Measurements from ENCODE around the gene CCDC88C. TPM values are rescaled to one million over a fixed set of nuclear protein-coding genes. Genes with fewer than 3 reads are reported as not detected.
A peak's percentile ranks its signal among the peaks of the same experiment; 100 is the strongest.

CCDC88C gene
- total RNA-seq, 2 experiments from 2014 or later = 206 to 209 TPM

- no peaks in the 10 kb centered on the region for H3K27me3 Mint-ChIP-seq
- POLR2A ChIA-PET = no interaction called here
- peaks cover 37% of the 10 kb centered on the region for H3K36me3 Mint-ChIP-seq
- H3K4me3 Mint-ChIP-seq = no peak overlapping the region
- no peak for ATAC-seq (ENCODE audit: low read depth)
- no peak overlapping the region for H3K27ac Mint-ChIP-seq
- DNase-seq = no peak
- H3K9me3 Mint-ChIP-seq = no peaks in the 10 kb centered on the region
- H3K4me1 Mint-ChIP-seq = peaks cover 19% of the 10 kb centered on the region
Measured at GRCh38 chr14:91290986-91291385, 126.6 kb downstream of the CCDC88C start.

GRCh38 chr14:91289464-91289863, 128.2 kb downstream of the CCDC88C start:
- Mint-ChIP-seq H3K4me3 (no peak overlapping the region), H3K27me3 (no peaks in the 10 kb centered on the region), H3K4me1 (peaks cover 28% of the 10 kb centered on the region), H3K27ac (no peak overlapping the region), H3K36me3 (peaks cover 45% of the 10 kb centered on the region), H3K9me3 (no peaks in the 10 kb centered on the region)
- ATAC-seq (ENCODE audit: low read depth) (no peak), DNase-seq (no peak)
- POLR2A ChIA-PET = interaction anchor here (0.9 kb wide), 1 partner anchor 8 kb away, joined by 4 read pairs; no protein-coding TSS in a partner anchor

- Mint-ChIP-seq H3K27ac (no peak overlapping the region), H3K36me3 (peaks cover 43% of the 10 kb centered on the region), H3K4me3 (no peak overlapping the region), H3K9me3 (no peaks in the 10 kb centered on the region), H3K27me3 (no peaks in the 10 kb centered on the region), H3K4me1 (peaks cover 28% of the 10 kb centered on the region)
- DNase-seq (no peak), ATAC-seq (ENCODE audit: low read depth) (no peak)
- POLR2A ChIA-PET = no interaction called here
Measured at GRCh38 chr14:91288876-91289275, 128.7 kb downstream of the CCDC88C start.

GRCh38 chr14:91286530-91286937, 131.1 kb downstream of the CCDC88C start:
- no peaks in the 10 kb centered on the region for H3K9me3 Mint-ChIP-seq
- H3K36me3 Mint-ChIP-seq = peaks cover 47% of the 10 kb centered on the region
- peak; percentile 73 for ATAC-seq (ENCODE audit: low read depth)
- peak overlapping the region; percentile 60 for H3K27ac Mint-ChIP-seq
- POLR2A ChIA-PET = interaction anchor here (0.7 to 2.1 kb wide), 3 partner anchors 44 to 109 kb away, joined by 3 to 5 read pairs (median 4); no protein-coding TSS in a partner anchor
- DNase-seq = peak; percentile 80
- no peak overlapping the region for H3K4me3 Mint-ChIP-seq
- no peaks in the 10 kb centered on the region for H3K27me3 Mint-ChIP-seq
- H3K4me1 Mint-ChIP-seq = peaks cover 23% of the 10 kb centered on the region

GRCh38 chr14:91284791-91285548, 132.7 kb downstream of the CCDC88C start:
- peaks cover 23% of the 10 kb centered on the region for H3K4me1 Mint-ChIP-seq
- no peak overlapping the region for H3K4me3 Mint-ChIP-seq
- ATAC-seq (ENCODE audit: low read depth) (no peak), DNase-seq (no peak)
- H3K27ac Mint-ChIP-seq = peak overlapping the region; percentile 11
- POLR2A ChIA-PET = interaction anchor here (0.6 to 1.0 kb wide), 3 partner anchors 41 to 410 kb away, joined by 3 to 4 read pairs (median 4); partner anchors contain the start of gene GPR68
- no peaks in the 10 kb centered on the region for H3K27me3 Mint-ChIP-seq
- H3K9me3 Mint-ChIP-seq = no peaks in the 10 kb centered on the region
- peaks cover 43% of the 10 kb centered on the region for H3K36me3 Mint-ChIP-seq

- DNase-seq = no peak
- Mint-ChIP-seq H3K36me3 (peaks cover 44% of the 10 kb centered on the region), H3K27me3 (no peaks in the 10 kb centered on the region), H3K4me3 (no peak overlapping the region), H3K9me3 (no peaks in the 10 kb centered on the region), H3K4me1 (peaks cover 23% of the 10 kb centered on the region), H3K27ac (peak overlapping the region; percentile 81)
- POLR2A ChIA-PET = interaction anchor here (1.0 kb wide), 1 partner anchor 107 kb away, joined by 4 read pairs; no protein-coding TSS in a partner anchor
- ATAC-seq (ENCODE audit: low read depth) = no peak
Measured at GRCh38 chr14:91284146-91284790, 133.4 kb downstream of the CCDC88C start.

- Mint-ChIP-seq H3K4me1 (peaks cover 23% of the 10 kb centered on the region), H3K27ac (peak overlapping the region; percentile 81), H3K27me3 (no peaks in the 10 kb centered on the region), H3K36me3 (peaks cover 44% of the 10 kb centered on the region), H3K4me3 (no peak overlapping the region), H3K9me3 (no peaks in the 10 kb centered on the region)
- no peak for DNase-seq
- POLR2A ChIA-PET = no interaction called here
- ATAC-seq (ENCODE audit: low read depth) = no peak
Measured at GRCh38 chr14:91283666-91284065, 134.0 kb downstream of the CCDC88C start.

GRCh38 chr14:91282954-91283645, 134.5 kb downstream of the CCDC88C start:
- Mint-ChIP-seq H3K4me1 (peaks cover 23% of the 10 kb centered on the region), H3K27me3 (no peaks in the 10 kb centered on the region), H3K9me3 (no peaks in the 10 kb centered on the region), H3K36me3 (peaks cover 46% of the 10 kb centered on the region), H3K4me3 (peak overlapping the region; percentile 22), H3K27ac (peak overlapping the region; percentile 81)
- DNase-seq (no peak), ATAC-seq (ENCODE audit: low read depth) (no peak)
- POLR2A ChIA-PET = no interaction called here

- ATAC-seq (ENCODE audit: low read depth) (no peak), DNase-seq (no peak)
- POLR2A ChIA-PET = interaction anchor here (1.3 kb wide), 1 partner anchor 9 kb away, joined by 4 read pairs; no protein-coding TSS in a partner anchor
- Mint-ChIP-seq H3K4me3 (no peak overlapping the region), H3K9me3 (no peaks in the 10 kb centered on the region), H3K4me1 (peaks cover 25% of the 10 kb centered on the region), H3K27ac (no peak overlapping the region), H3K27me3 (no peaks in the 10 kb centered on the region), H3K36me3 (peaks cover 48% of the 10 kb centered on the region)
Measured at GRCh38 chr14:91281346-91281745, 136.3 kb downstream of the CCDC88C start.

- POLR2A ChIA-PET = no interaction called here
- Mint-ChIP-seq H3K4me3 (no peak overlapping the region), H3K9me3 (no peaks in the 10 kb centered on the region), H3K27me3 (no peaks in the 10 kb centered on the region), H3K27ac (no peak overlapping the region), H3K36me3 (peaks cover 39% of the 10 kb centered on the region), H3K4me1 (peaks cover 18% of the 10 kb centered on the region)
- DNase-seq (no peak), ATAC-seq (ENCODE audit: low read depth) (no peak)
Measured at GRCh38 chr14:91280129-91280528, 137.5 kb downstream of the CCDC88C start.

GRCh38 chr14:91279354-91279753, 138.3 kb downstream of the CCDC88C start:
- ATAC-seq (ENCODE audit: low read depth) (no peak), DNase-seq (no peak)
- Mint-ChIP-seq H3K27ac (no peak overlapping the region), H3K36me3 (peaks cover 34% of the 10 kb centered on the region), H3K27me3 (no peaks in the 10 kb centered on the region), H3K9me3 (no peaks in the 10 kb centered on the region), H3K4me3 (no peak overlapping the region), H3K4me1 (peaks cover 16% of the 10 kb centered on the region)
- POLR2A ChIA-PET = interaction anchor here (0.7 kb wide), 1 partner anchor 17 kb away, joined by 4 read pairs; no protein-coding TSS in a partner anchor

- H3K4me3 Mint-ChIP-seq = no peak overlapping the region
- no peak for ATAC-seq (ENCODE audit: low read depth)
- H3K9me3 Mint-ChIP-seq = no peaks in the 10 kb centered on the region
- H3K36me3 Mint-ChIP-seq = peaks cover 28% of the 10 kb centered on the region
- no peak overlapping the region for H3K27ac Mint-ChIP-seq
- H3K27me3 Mint-ChIP-seq = no peaks in the 10 kb centered on the region
- no peak for DNase-seq
- peaks cover 13% of the 10 kb centered on the region for H3K4me1 Mint-ChIP-seq
- POLR2A ChIA-PET = no interaction called here
Measured at GRCh38 chr14:91278383-91278715, 139.3 kb downstream of the CCDC88C start.

- POLR2A ChIA-PET = interaction anchor here (1.2 kb wide), 1 partner anchor 19 kb away, joined by 3 read pairs; no protein-coding TSS in a partner anchor
Measured at GRCh38 chr14:91277546-91278382, 139.9 kb downstream of the CCDC88C start.

More at GRCh38 chr14:91277546-91278382, 139.9 kb downstream of the CCDC88C start:
- no peaks in the 10 kb centered on the region for H3K27me3 Mint-ChIP-seq
- peaks cover 23% of the 10 kb centered on the region for H3K36me3 Mint-ChIP-seq
- no peak for ATAC-seq (ENCODE audit: low read depth)
- no peaks in the 10 kb centered on the region for H3K9me3 Mint-ChIP-seq
- no peak overlapping the region for H3K4me3 Mint-ChIP-seq
- H3K27ac Mint-ChIP-seq = no peak overlapping the region
- H3K4me1 Mint-ChIP-seq = peaks cover 8% of the 10 kb centered on the region
- DNase-seq = no peak

All from activated naive CD8-positive, alpha-beta T cell treated with anti-CD3 and anti-CD28 coated beads, Interleukin-2, amount 10 ng/mL, durations not matched to agents 7 days and 5 days (primary cell).